Sigmoid colon (tissue), 4 donors: ENCODE results near the gene SESN3.
A peak's percentile ranks its signal among the peaks of the same experiment; 100 is the strongest.

ENCODE experiments used
- POLR2AphosphoS5 ChIP-seq, 4 donors: sonication (generic); formaldehyde crosslinking; IDR thresholded peaks; one replicate each; pipeline ENCODE4 v1.6.1; 2017; ENCODE audit warnings: antibody characterized with exemption in 4 of 4
- TF ChIP-seq, protein P1 (sequence below), 4 experiments: fragments of 450-650 bp in 3 of 4; fragments of 200-600 bp in 1 of 4; IDR thresholded peaks; one replicate each; pipeline ENCODE4 v1.5.1; 2016 to 2019; ENCODE audit warnings: antibody characterized with exemption in 4 of 4, mild to moderate bottlenecking in 3 of 4, moderate library complexity in 2 of 4

DNA sequence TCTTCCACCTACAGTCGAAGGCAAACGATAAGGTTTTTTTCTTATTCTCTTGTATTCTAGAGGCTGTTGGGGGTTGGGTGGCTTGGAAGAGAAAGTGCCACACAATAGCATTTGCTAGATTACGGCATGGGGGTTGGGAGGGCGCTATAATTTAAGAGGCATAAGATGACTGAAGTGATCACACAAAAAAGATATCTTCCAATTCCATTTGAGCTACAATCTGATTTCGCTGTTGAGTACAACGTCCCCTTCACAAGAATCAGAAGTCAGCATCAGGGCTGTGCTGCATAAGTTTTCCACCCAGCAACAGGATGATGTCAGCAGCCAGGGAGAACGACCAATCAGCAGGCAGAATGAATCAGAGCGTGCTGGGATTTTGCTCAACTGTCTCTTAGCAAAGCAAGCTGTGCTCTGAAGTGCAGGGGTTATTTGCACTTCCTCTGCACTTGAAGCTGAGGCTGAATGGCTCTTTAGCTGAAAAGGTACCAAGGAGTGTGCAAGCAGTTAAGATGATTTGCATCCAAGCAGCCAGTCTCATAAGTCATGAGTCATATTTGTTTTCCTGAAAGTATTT is 23.2 kb upstream of the SESN3 start:
- TF ChIP-seq, protein P1, sequence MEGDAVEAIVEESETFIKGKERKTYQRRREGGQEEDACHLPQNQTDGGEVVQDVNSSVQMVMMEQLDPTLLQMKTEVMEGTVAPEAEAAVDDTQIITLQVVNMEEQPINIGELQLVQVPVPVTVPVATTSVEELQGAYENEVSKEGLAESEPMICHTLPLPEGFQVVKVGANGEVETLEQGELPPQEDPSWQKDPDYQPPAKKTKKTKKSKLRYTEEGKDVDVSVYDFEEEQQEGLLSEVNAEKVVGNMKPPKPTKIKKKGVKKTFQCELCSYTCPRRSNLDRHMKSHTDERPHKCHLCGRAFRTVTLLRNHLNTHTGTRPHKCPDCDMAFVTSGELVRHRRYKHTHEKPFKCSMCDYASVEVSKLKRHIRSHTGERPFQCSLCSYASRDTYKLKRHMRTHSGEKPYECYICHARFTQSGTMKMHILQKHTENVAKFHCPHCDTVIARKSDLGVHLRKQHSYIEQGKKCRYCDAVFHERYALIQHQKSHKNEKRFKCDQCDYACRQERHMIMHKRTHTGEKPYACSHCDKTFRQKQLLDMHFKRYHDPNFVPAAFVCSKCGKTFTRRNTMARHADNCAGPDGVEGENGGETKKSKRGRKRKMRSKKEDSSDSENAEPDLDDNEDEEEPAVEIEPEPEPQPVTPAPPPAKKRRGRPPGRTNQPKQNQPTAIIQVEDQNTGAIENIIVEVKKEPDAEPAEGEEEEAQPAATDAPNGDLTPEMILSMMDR (IDR thresholded peaks at IDR 0.05) = no peak
- TF ChIP-seq POLR2AphosphoS5 (IDR thresholded peaks at IDR 0.05) = peak in 1 of 4 donors; percentile 47
